HEK293 (cell line): Measurements from ENCODE around the gene OSCP1.

Experiments used
- ELK4 ChIP-seq: IDR thresholded peaks from 2 replicates; pipeline ENCODE4 v1.6.1; 2011; ENCODE audit warnings: mild to moderate bottlenecking, low read depth, low read length, borderline replicate concordance
- GLIS2 ChIP-seq: fragments of 450-650 bp; formaldehyde crosslinking; IDR thresholded peaks from 2 replicates; pipeline ENCODE4 v1.5.1; 2016; ENCODE audit warnings: missing biosample characterization, missing genetic modification characterization
- MEIS1 ChIP-seq: sonication (generic); formaldehyde crosslinking; IDR thresholded peaks from 2 replicates; pipeline ENCODE4 v1.8.1; 2022; ENCODE audit warnings: missing genetic modification reagents, mild to moderate bottlenecking, borderline replicate concordance
- MZF1 ChIP-seq: fragments of 450-650 bp; formaldehyde crosslinking; IDR thresholded peaks from 2 replicates; pipeline ENCODE4 v1.5.1; 2017; ENCODE audit warnings: missing biosample characterization, missing genetic modification characterization, borderline replicate concordance
- REST ChIP-seq: fragments of 450-650 bp; formaldehyde crosslinking; IDR thresholded peaks from 2 replicates; pipeline ENCODE4 v1.5.1; 2016; ENCODE audit warnings: missing biosample characterization, missing genetic modification characterization
- ZBTB1 ChIP-seq: fragments of 450-650 bp; formaldehyde crosslinking; IDR thresholded peaks from 2 replicates; pipeline ENCODE4 v1.5.1; 2016; ENCODE audit warnings: missing biosample characterization, missing genetic modification characterization
- ZBTB11 ChIP-seq: fragments of 450-650 bp; formaldehyde crosslinking; conservative IDR thresholded peaks from 2 replicates; pipeline ENCODE4 v1.5.1; 2016; ENCODE audit warnings: low read depth, missing biosample characterization, missing genetic modification characterization
- ZBTB48 ChIP-seq: fragments of 450-650 bp; formaldehyde crosslinking; IDR thresholded peaks from 2 replicates; pipeline ENCODE4 v1.5.1; 2016; ENCODE audit warnings: missing biosample characterization, missing genetic modification characterization
- ZFP37 ChIP-seq: fragments of 450-650 bp; formaldehyde crosslinking; IDR thresholded peaks from 2 replicates; pipeline ENCODE4 v1.5.1; 2016; ENCODE audit warnings: missing biosample characterization, missing genetic modification characterization
- ZFP69B ChIP-seq: fragments of 450-650 bp; formaldehyde crosslinking; IDR thresholded peaks from 2 replicates; pipeline ENCODE4 v1.5.1; 2016; ENCODE audit warnings: missing biosample characterization, missing genetic modification characterization
- ZNF148 ChIP-seq: fragments of 450-650 bp; formaldehyde crosslinking; IDR thresholded peaks from 2 replicates; pipeline ENCODE4 v1.5.0; 2017; ENCODE audit warnings: missing biosample characterization, missing genetic modification characterization, borderline replicate concordance
- ZNF174 ChIP-seq: fragments of 450-650 bp; formaldehyde crosslinking; IDR thresholded peaks from 2 replicates; pipeline ENCODE4 v1.5.0; 2017; ENCODE audit warnings: missing biosample characterization, mild to moderate bottlenecking, missing genetic modification characterization
- ZNF19 ChIP-seq: fragments of 450-650 bp; formaldehyde crosslinking; IDR thresholded peaks from 2 replicates; pipeline ENCODE4; 2016; ENCODE audit warnings: missing biosample characterization, missing genetic modification characterization, low read depth
- ZNF211 ChIP-seq: fragments of 450-650 bp; formaldehyde crosslinking; IDR thresholded peaks from 2 replicates; pipeline ENCODE4 v1.5.1; 2016; ENCODE audit warnings: low read depth, missing biosample characterization, missing genetic modification characterization
- ZNF24 ChIP-seq: fragments of 450-650 bp; formaldehyde crosslinking; IDR thresholded peaks from 2 replicates; pipeline ENCODE4 v1.5.1; 2016; ENCODE audit warnings: missing biosample characterization, missing genetic modification characterization
- ZNF280D ChIP-seq: fragments of 450-650 bp; formaldehyde crosslinking; IDR thresholded peaks from 2 replicates; pipeline ENCODE4 v1.5.1; 2016; ENCODE audit warnings: missing biosample characterization, missing genetic modification characterization
- ZNF514 ChIP-seq: fragments of 450-650 bp; formaldehyde crosslinking; IDR thresholded peaks from 2 replicates; pipeline ENCODE4 v1.5.1; 2016; ENCODE audit warnings: missing biosample characterization, missing genetic modification characterization
- ZNF530 ChIP-seq: fragments of 450-650 bp; formaldehyde crosslinking; IDR thresholded peaks from 2 replicates; pipeline ENCODE4 v1.5.1; 2016; ENCODE audit warnings: low read depth, missing biosample characterization, missing genetic modification characterization
- ZNF558 ChIP-seq: fragments of 450-650 bp; formaldehyde crosslinking; IDR thresholded peaks from 2 replicates; pipeline ENCODE4 v1.5.1; 2016; ENCODE audit warnings: missing biosample characterization, missing genetic modification characterization
- ZNF585B ChIP-seq: fragments of 450-650 bp; formaldehyde crosslinking; IDR thresholded peaks from 2 replicates; pipeline ENCODE4 v1.5.1; 2016; ENCODE audit warnings: missing biosample characterization, missing genetic modification characterization
- ZNF610 ChIP-seq: fragments of 450-650 bp; formaldehyde crosslinking; IDR thresholded peaks from 2 replicates; pipeline ENCODE4 v1.5.1; 2016; ENCODE audit warnings: missing biosample characterization, missing genetic modification characterization, borderline replicate concordance
- ZNF704 ChIP-seq: fragments of 450-650 bp; formaldehyde crosslinking; IDR thresholded peaks from 2 replicates; pipeline ENCODE4 v1.5.1; 2016; ENCODE audit warnings: missing biosample characterization, missing genetic modification characterization
- ZNF747 ChIP-seq: fragments of 450-650 bp; formaldehyde crosslinking; IDR thresholded peaks from 2 replicates; pipeline ENCODE4 v1.5.1; 2016; ENCODE audit warnings: missing biosample characterization, missing genetic modification characterization
- ZNF768 ChIP-seq: fragments of 450-650 bp; formaldehyde crosslinking; IDR thresholded peaks from 2 replicates; pipeline ENCODE4 v1.5.1; 2018; ENCODE audit warnings: missing biosample characterization, mild to moderate bottlenecking, missing genetic modification characterization

OSCP1 gene

GRCh38 chr1:36397378-36398230 lies 52.6 kb downstream of the OSCP1 start, which contains the start of gene LSM10 (continued):
- peak; percentile 40; the same call in 1 of the 2 replicates for TF ChIP-seq ZFP69B (tag by site-specific recombination)
- peak; percentile 95 for TF ChIP-seq ZBTB11 (tag by site-specific recombination)
- TF ChIP-seq ZNF19 (tag by site-specific recombination) = no peak
- no peak for TF ChIP-seq MEIS1 (CRISPR knock-in tag)
- no peak for TF ChIP-seq ZNF530
- TF ChIP-seq ZNF610 (tag by site-specific recombination) = no peak; the same call in 1 of the 2 replicates
- TF ChIP-seq ZBTB48 (tag by site-specific recombination) = peak; percentile 69; the same call in 1 of the 2 replicates
- no peak for TF ChIP-seq ZNF747 (tag by site-specific recombination)
- no peak for TF ChIP-seq ZNF585B
- no peak for TF ChIP-seq ZNF148 (tag by site-specific recombination)
- TF ChIP-seq ZFP37 (tag by site-specific recombination) = peak; percentile 82
- TF ChIP-seq ZBTB1 (tag by site-specific recombination) = no peak
- TF ChIP-seq ZNF280D (tag by site-specific recombination) = no peak
- no peak; the same call in 1 of the 2 replicates for TF ChIP-seq ZNF704 (tag by site-specific recombination)
- TF ChIP-seq ZNF514 (tag by site-specific recombination) = no peak
- TF ChIP-seq GLIS2 = no peak
- TF ChIP-seq ZNF211 = no peak
- peak; percentile 100 for TF ChIP-seq ZNF24
- TF ChIP-seq MZF1 = no peak
- no peak for TF ChIP-seq ELK4
- TF ChIP-seq ZNF174 (tag by site-specific recombination) = no peak
- TF ChIP-seq ZNF558 = no peak
- no peak for TF ChIP-seq ZNF768
- no peak for TF ChIP-seq REST
